HG02763 (cell line): ENCODE measurements around the gene TMEM151B.
"Not testable (repeated sequence)": the region's sequence is repeated elsewhere in the genome, so short reads cannot be mapped to it uniquely, and the experiment has no call there.

ENCODE experiments used
- ATAC-seq: cut with Tn5 transposase; IDR thresholded peaks from one replicate; pipeline ENCODE4 v1.9.1; 2021; ENCODE audit warnings: mild to moderate bottlenecking, moderate library complexity; ENCODE audit not compliant: unreplicated experiment

TMEM151B gene

DNA sequence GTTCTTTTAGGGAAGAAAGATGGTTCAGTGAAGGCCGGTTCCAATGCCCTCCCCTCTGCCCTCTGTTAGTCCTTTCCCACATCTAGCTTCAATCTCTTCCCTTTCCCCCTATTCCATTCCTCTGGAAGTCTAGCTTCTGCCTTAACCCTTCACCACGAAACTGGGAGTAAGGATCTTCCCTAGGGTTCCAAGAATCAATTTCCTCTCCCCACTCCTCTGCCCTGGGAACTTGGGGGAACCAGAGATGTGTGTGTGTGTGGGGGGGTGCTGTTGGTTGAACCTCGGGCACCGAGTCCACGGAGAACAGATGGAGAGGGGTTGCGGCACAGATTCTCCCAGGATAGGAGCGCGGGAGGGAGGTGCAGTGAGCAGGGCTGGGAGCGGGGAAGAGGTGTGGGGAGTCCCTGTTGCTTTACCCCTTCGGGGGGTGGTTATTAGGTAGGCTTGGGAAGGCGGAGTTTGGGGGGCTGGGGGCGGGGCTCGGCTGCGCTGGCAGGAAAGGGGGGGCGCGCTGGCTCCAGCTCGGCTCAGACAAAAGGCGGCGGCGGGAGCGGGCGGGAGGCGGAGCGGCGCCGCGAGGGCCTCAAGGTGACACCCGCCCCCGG is at the start of gene TMEM151B:
Gene TMEM151B, plus strand, starts transcription at position 530 of the 605 bp plus-strand sequence. CDS start 293 bp downstream, outside the sequence.
- no peak for ATAC-seq

GRCh38 chr6:44220913-44221290 is 49.3 kb upstream of the TMEM151B start:
- no peak for ATAC-seq

DNA sequence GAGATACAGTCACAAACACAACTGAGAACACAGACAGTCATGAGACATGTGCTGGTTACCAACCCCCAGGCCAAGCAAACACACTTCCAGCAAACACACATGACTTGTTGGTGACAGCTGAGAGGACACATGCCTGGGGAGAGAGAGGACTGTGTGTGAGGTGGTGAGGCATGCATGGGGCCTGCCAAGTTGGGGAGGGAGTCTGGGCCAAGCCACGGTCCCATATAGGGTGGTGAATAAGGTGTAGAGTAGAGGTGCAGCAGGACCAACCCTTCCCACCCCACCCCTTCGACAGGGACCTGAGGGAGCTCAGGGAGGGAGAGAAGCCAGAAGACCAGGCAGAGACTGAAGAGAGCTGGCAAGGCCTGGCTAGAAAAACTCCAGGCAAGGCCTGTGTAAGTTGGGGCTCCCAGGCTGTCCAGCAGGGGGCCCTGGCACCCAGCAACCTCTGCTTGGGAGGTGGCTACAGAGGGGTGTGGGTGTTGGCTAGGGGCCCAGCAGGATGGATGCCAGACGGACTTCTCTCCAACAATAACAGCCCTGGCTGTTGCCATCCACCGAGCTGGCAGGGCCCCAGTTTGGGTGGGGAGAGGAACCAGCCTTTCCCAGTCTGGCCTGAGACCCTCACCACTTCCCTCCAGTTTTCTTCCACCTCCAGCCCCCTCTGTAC is 48.8 kb upstream of the TMEM151B start:
- peak; percentile 35 for ATAC-seq

DNA sequence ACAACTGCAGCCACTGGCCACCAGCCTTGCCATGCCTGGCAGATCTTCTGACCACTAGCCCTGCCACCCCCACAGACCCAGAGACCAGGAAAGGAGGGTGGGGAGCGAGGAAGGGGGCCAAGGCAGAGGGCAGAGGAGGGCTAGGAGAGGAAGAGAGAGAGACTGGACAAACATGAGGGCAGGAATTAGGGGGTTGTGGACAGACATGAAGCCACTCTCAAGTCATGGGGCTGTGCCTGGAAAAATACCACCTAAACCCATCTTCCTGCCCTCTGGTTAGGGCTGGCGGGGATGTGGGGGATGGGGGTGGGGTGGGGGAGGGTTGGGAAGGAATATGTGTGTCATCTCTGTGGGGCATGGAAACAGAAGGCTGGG is 48.3 kb upstream of the TMEM151B start:
- no peak for ATAC-seq

GRCh38 chr6:44222486-44223318 is 47.5 kb upstream of the TMEM151B start:
- ATAC-seq = no peak

- peak; percentile 45 for ATAC-seq
Measured at GRCh38 chr6:44223319-44224028, 46.8 kb upstream of the TMEM151B start, which contains the start of gene SLC29A1. TSS of gene SLC29A1 (plus strand) at chr6:44223595. CDS start at chr6:44227314, 3,719 bp downstream.

DNA sequence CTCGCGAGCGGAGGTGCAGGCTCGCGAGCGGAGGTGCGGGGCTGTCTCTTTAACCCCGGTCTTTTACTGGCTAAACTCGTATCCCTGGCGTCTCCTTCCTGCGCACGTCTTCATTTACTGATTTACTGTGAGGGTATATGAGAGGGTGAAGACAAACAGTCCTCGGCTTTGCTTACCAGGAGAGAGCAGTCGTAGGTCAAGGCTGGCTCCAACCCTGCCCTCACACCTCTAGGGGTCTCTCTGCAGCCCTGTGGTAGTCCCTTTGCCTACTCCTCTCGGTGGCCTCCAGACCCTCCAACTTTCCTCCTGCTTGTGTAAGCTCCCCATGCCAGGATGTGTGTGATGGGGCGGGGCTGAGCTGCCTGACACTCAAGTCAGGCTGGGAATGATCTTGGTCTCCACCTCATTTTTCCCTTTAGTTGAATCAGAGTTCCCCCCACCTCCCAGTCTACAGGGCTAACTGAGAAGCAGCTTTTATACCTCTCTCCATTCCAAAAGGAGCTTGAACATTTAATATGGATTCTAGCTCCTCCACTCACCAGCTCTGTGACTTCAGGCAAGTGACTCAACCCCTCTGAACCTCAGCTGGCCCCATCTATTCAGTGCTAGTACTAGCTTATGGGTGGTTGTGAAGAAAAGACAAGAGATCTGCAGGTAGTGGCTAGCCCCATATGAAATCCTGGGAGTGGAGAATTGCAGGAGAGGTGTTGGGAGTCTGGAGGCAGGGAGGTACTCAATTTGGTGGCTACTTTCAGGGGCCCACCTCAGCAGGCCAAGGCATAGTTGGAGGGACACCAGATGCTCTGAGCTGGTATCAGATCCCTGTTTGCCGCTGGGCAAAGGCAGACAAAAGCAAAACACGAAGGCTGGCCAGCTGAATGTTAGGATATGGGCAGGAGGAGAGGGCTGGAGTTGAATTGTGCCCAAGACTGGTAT is 46.0 kb upstream of the TMEM151B start:
- no peak for ATAC-seq

DNA sequence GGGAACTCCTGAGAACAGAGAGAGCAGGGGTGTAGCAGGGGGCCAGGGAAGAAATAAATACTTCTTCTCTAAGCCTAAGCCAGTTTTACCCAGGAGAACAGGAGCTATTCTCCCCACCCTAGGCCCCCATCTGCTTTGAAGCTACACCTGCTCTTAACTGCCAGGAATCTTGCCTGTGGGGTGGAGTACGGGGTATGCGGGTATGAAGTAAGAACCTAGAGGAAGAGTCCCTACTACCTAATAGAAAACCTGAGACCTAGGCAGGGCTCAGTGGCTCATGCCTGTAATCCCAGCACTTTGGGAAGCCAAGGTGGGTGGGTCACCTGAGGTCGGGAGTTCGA is 45.3 kb upstream of the TMEM151B start:
- ATAC-seq = no peak

GRCh38 chr6:44225579-44226325 is 44.5 kb upstream of the TMEM151B start:
- no peak for ATAC-seq

- no peak for ATAC-seq
Measured at GRCh38 chr6:44226368-44227147, 43.7 kb upstream of the TMEM151B start.

DNA sequence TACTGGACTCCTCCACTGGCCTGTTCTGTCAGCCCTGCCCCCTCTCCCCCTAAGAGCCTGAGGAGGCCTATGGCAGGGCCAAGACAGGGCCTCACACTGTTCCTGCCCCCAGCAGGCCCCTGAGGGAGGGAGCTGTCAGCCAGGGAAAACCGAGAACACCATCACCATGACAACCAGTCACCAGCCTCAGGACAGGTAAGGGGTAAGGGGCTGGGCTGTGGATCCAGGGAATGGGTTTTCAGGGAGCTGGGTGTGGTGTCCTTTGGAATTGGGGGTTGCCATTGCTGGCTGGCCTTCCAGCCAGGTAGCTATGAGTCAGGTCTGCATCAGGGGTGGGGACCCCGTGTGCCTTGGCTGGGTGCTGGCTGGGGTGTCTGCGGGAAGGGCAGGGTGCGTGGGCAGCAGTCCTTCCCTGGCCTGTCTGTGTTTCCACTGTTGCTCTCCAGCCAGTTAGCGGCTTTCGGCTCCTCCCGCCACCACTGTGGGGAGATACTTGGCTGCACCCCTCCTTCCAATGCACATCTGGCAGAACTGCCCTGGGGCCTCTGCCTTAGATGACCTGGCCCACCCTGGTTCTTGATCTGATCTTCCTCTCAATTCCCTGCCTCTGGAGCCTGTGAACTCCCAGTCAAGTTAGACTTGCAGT is 43.0 kb upstream of the TMEM151B start:
- no peak for ATAC-seq

DNA sequence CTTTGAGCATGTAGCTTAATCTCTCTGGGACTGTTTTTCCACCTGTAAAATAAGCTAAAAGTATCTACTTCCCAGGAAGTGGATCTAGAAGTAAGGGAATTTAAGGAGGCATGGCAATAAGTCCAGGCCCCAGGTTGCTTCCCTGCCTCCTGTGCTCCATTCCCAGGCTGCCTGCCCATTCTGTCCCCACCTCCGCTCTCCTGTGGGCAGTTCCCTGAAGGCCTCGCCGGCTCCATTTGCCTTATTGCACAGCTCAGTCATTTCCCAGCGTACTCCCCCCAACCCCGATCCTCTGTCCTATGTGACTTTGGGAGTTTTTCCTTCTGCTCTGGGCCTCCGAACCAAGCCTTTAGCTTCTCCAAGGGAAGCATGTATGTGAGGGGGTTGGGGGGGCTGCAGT is 42.2 kb upstream of the TMEM151B start:
- no peak for ATAC-seq

DNA sequence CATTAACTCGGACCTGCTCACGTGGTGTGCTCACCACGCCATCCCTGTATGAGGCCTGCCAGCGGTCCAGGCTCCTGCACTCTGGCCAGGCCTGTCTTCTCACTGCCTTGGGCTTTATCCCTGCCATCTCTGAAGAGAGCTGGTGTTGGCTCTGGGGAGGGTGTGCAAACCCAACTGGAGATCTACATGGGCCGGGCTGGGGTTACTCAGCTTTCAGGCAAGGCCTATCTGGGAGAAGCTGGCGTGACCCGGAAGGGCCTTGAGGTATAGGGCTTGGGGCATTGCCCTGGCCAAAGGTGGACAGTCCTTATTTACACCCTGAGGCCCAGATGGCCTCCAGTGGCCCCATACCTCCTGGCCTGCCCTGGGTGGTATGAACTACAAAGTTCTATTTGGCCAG is 41.8 kb upstream of the TMEM151B start:
- no peak for ATAC-seq

GRCh38 chr6:44228836-44229235 is 41.4 kb upstream of the TMEM151B start:
- ATAC-seq = no peak

DNA sequence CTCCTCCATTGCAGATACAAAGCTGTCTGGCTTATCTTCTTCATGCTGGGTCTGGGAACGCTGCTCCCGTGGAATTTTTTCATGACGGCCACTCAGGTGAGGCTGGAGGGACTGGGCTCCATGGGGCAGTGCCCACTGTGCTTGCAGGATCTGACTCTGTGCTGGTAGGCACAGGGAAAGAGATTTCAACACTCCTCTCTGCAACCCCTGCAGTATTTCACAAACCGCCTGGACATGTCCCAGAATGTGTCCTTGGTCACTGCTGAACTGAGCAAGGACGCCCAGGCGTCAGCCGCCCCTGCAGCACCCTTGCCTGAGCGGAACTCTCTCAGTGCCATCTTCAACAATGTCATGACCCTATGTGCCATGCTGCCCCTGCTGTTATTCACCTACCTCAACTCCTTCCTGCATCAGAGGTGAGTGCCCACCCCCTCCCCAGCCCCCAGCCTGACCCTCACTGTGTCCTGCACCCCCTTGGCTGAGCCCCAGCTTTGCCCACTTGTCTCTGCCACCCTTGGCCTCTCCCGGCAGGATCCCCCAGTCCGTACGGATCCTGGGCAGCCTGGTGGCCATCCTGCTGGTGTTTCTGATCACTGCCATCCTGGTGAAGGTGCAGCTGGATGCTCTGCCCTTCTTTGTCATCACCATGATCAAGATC is 40.7 kb upstream of the TMEM151B start:
- ATAC-seq = no peak

GRCh38 chr6:44230034-44230675 is 40.1 kb upstream of the TMEM151B start:
- no peak for ATAC-seq

GRCh38 chr6:44231426-44231825 is 38.8 kb upstream of the TMEM151B start:
- not testable (repeated sequence) for ATAC-seq
